ENCODE results near the gene RBBP4.

- no peak for TF ChIP-seq CTCF (IDR thresholded peaks at IDR 0.05)
- TF ChIP-seq EZH2 (IDR thresholded peaks at IDR 0.05; ENCODE audit: borderline replicate concordance, insufficient read depth, low read depth, low read length, poor library complexity, severe bottlenecking): no peak
Measured at GRCh38 chr1:32718036-32718435, 67.0 kb downstream of the RBBP4 start.

Data from B cell (primary cell).